Esophagus muscularis mucosa (tissue), 4 donors: Measurements from ENCODE around the gene CCR5. TPM values are rescaled to one million over a fixed set of nuclear protein-coding genes. Genes with fewer than 3 reads are reported as not detected.

Experiments used
- DNase-seq: peaks from one replicate; pipeline ENCODE4 v3.0.0-alpha.2; 2017; ENCODE audit errors: extremely low spot score
- H3K27ac ChIP-seq, 4 donors: fragments of 200-600 bp; sonication (generic); replicated peaks in 1 of 4; 1 replicate in 3 of 4; 2 replicates in 1 of 4; pipeline ENCODE4 v1.5.1; 2016 to 2019; ENCODE audit warnings: mild to moderate bottlenecking in 1 of 4
- H3K27me3 ChIP-seq, 4 donors: fragments of 200-600 bp; sonication (generic); one replicate each; pipeline versions ENCODE4 v1.5.1 to v1.6.0; 2016 to 2019
- H3K36me3 ChIP-seq, 4 donors: fragments of 200-600 bp; sonication (generic); one replicate each; pipeline ENCODE4 v1.5.1; 2016 to 2019
- H3K4me1 ChIP-seq, 4 donors: fragments of 200-600 bp; sonication (generic); one replicate each; pipeline ENCODE4 v1.5.1; 2016 to 2019
- H3K4me3 ChIP-seq, 4 donors: fragments of 200-600 bp; sonication (generic); 1 replicate in 2 of 4; 2 replicates in 2 of 4; pipeline ENCODE4 v1.5.1; 2016 to 2019; ENCODE audit warnings: mild to moderate bottlenecking in 4 of 4, moderate library complexity in 1 of 4
- H3K9me3 ChIP-seq, 4 donors: fragments of 200-600 bp; sonication (generic); 1 replicate in 3 of 4; 2 replicates in 1 of 4; pipeline ENCODE4 v1.5.1; 2016 to 2019
- CTCF ChIP-seq, 3 experiments: fragments of 200-600 bp in 2 of 3; fragments of 450-650 bp in 1 of 3; sonication (generic) in 2 of 3; IDR thresholded peaks; one replicate each; pipeline ENCODE4 v1.5.1; 2017 to 2019; ENCODE audit warnings: antibody characterized with exemption in 3 of 3, mild to moderate bottlenecking in 2 of 3, moderate library complexity in 1 of 3
- EP300 ChIP-seq: sonication (generic); formaldehyde crosslinking; IDR thresholded peaks from one replicate; pipeline ENCODE4 v1.6.1; 2017; ENCODE audit warnings: antibody characterized with exemption
- POLR2A ChIP-seq: fragments of 450-650 bp; IDR thresholded peaks from one replicate; pipeline ENCODE4 v1.6.1; 2017; ENCODE audit warnings: antibody characterized with exemption, moderate library complexity, mild to moderate bottlenecking, low read depth
- POLR2AphosphoS5 ChIP-seq, 2 donors: sonication (generic); formaldehyde crosslinking; IDR thresholded peaks; one replicate each; pipeline ENCODE4 v1.6.1; 2017; ENCODE audit warnings: antibody characterized with exemption in 2 of 2
- WGBS: methylation state at CpG from one replicate; pipeline ENCODE4 v1.1.5; 2018; 5-methylcytosine and 5-hydroxymethylcytosine counted together
- intact Hi-C: fragments of 100-400 bp; cut with DNase I; formaldehyde crosslinking; loops from one replicate; pipeline ENCODE4 v1.15.1; 2023
- total RNA-seq, 4 donors: library from RNA; depleted of rRNA; stranded (reverse); fragments of >200 nt; gene quantifications; one replicate each; pipeline versions ENCODE4 v1.1.0 to v1.2.1, GENCODE V29; 2016

CCR5 gene
- total RNA-seq, 4 donors from 2014 or later: 0.39 to 3.0 (median 0.44) TPM

DNA sequence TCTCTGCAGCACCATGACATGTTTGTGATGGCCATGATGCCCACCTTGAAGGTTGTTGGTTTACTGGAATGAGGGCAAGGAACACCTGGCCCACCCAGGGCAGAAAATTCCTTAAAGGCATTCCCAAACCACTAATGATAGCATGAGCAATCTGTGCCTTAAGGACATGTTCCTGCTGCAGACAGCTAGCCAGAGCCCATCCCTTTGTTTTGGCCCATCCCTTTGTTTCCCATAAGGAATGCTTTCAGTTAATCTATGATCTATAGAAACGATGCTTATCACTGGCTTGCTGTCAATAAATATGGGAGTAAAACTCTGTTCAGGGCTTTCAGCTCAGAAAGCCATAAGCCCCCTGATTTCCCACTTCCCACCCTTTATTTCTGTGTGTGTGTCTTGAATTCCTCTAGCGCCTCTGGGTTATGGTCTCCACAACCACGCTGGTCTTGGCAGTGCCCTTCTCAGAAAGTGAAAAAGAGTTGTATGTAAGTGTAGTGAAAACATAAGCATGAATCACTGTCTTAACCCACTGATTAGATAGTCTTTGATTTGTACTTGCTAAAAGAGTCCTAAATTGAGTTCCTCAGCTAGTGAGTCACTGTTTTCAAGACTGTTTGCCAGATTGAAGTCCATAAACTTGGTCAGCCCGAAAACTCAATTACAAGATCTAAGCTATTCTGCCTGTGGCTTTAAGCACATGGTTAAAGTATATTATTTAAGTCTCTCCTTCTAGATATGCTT lies 35.8 kb upstream of the CCR5 start:
- intact Hi-C loops: no loop called here
- DNase-seq: no peak
- WGBS: 51% methylated on average over 4 of the region's 4 CpGs
- Histone ChIP-seq H3K4me3 (no peak overlapping the region), H3K9me3 (peaks cover 0 to 17% (median 11%) of the 10 kb centered on the region in 4 donors), H3K4me1 (no peaks in the 10 kb centered on the region), H3K27ac (no peak overlapping the region), H3K27me3 (no peaks in the 10 kb centered on the region), H3K36me3 (no peaks in the 10 kb centered on the region)
- TF ChIP-seq POLR2A (no peak), EP300 (no peak), POLR2AphosphoS5 (IDR thresholded peaks at IDR 0.05) (no peak), CTCF (IDR thresholded peaks at IDR 0.05) (no peak)

DNA sequence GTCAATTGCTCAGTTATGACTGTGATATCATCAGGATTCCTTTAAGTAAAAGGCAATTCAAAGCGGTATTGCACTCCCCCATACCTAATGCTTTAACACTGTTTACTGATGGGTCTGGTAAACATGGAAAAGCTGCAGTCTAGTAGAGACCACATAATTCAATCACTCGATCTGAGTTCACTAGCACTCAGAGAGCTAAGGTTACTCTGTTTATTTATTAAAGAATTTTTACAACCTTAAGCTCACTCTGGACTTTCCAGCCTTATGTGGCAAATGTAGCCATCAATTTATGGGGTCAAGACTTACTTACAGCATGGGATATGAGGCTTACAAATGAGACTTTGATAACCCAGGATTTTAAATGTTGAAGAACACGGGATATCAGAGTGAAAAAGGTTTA lies 35.2 kb upstream of the CCR5 start:
- Histone ChIP-seq H3K27me3 (no peaks in the 10 kb centered on the region), H3K27ac (no peak overlapping the region), H3K9me3 (peaks cover 0 to 20% (median 11%) of the 10 kb centered on the region in 4 donors), H3K4me3 (no peak overlapping the region), H3K36me3 (no peaks in the 10 kb centered on the region), H3K4me1 (no peaks in the 10 kb centered on the region)
- WGBS: 58% methylated on average over 3 of the region's 3 CpGs
- TF ChIP-seq POLR2A: no peak
- TF ChIP-seq EP300: no peak
- intact Hi-C loops: no loop called here
- DNase-seq: no peak

DNA sequence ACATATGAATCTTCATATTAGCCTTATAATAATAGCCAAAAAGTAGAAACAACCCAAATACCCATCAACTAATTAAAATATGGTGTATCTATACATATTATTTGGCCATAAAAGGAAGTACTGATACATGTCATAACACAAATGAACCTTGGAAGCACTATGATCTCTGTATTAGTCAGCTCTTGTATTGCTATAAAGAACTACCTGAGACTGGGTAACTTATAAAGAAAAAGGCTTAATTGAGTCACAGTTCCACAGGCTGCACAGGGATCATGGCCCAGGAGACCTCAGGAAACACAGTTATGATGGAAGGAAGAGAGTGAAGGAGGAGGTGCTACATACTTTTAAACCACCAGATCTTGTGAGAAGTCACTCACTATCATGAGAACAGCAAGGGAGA lies 32.8 kb upstream of the CCR5 start:
- no peak for DNase-seq
- Histone ChIP-seq H3K27me3 (no peaks in the 10 kb centered on the region), H3K4me1 (no peaks in the 10 kb centered on the region), H3K4me3 (no peak overlapping the region), H3K9me3 (peaks cover 0 to 20% (median 11%) of the 10 kb centered on the region in 4 donors), H3K36me3 (no peaks in the 10 kb centered on the region), H3K27ac (no peak overlapping the region)
- no peak for TF ChIP-seq POLR2AphosphoS5 (IDR thresholded peaks at IDR 0.05)
- no peak for TF ChIP-seq EP300
- TF ChIP-seq POLR2A: no peak
- TF ChIP-seq CTCF (IDR thresholded peaks at IDR 0.05): no peak
- intact Hi-C loops: no loop called here

GRCh38 chr3:46338840-46339239 lies 31.9 kb upstream of the CCR5 start:
- no peak for TF ChIP-seq EP300
- no peak for TF ChIP-seq POLR2AphosphoS5 (IDR thresholded peaks at IDR 0.05)
- TF ChIP-seq CTCF (IDR thresholded peaks at IDR 0.05): no peak
- no peak for TF ChIP-seq POLR2A
- Histone ChIP-seq H3K36me3 (no peaks in the 10 kb centered on the region), H3K27ac (no peak overlapping the region), H3K9me3 (peaks cover 0 to 20% (median 11%) of the 10 kb centered on the region in 4 donors), H3K27me3 (no peaks in the 10 kb centered on the region), H3K4me3 (no peak overlapping the region), H3K4me1 (no peaks in the 10 kb centered on the region)
- intact Hi-C loops: no loop called here
- DNase-seq: no peak
- 86% methylated on average over 1 of the region's 1 CpG for WGBS

- intact Hi-C loops: no loop called here
- H3K36me3 ChIP-seq: no peaks in the 10 kb centered on the region
- no peak overlapping the region for H3K4me3 ChIP-seq
- TF ChIP-seq EP300 (no peak), POLR2A (no peak), CTCF (IDR thresholded peaks at IDR 0.05) (no peak), POLR2AphosphoS5 (IDR thresholded peaks at IDR 0.05) (no peak)
- H3K4me1 ChIP-seq: no peaks in the 10 kb centered on the region
- H3K27ac ChIP-seq: no peak overlapping the region
- WGBS: 91% methylated on average over 4 of the region's 4 CpGs
- H3K9me3 ChIP-seq: peaks cover 0 to 8% (median 2%) of the 10 kb centered on the region in 4 donors
- no peak for DNase-seq
- no peaks in the 10 kb centered on the region for H3K27me3 ChIP-seq
These were observed 26.3 kb upstream of the CCR5 start for GRCh38 chr3:46344476-46344875.
